CD4-positive, alpha-beta memory T cell (primary cell): ENCODE data around the gene TMEM233. TPM values are rescaled to one million over a fixed set of nuclear protein-coding genes. Genes with fewer than 3 reads are reported as not detected.
A peak's percentile ranks its signal among the peaks of the same experiment; 100 is the strongest.
"Not testable (repeated sequence)": the region's sequence is repeated elsewhere in the genome, so short reads cannot be mapped to it uniquely, and the experiment has no call there.

Experiments used
- CTCF ChIA-PET: fragments of 350-600 bp; sonication (Branson Sonifier 250); formaldehyde crosslinking; loops from one replicate; lab custom pipeline; 2021; ENCODE audit warnings: inconsistent platforms; ENCODE audit not compliant: partially characterized antibody; lab: Charles Lee
- POLR2A ChIA-PET: fragments of 350-600 bp; sonication (Branson Sonifier 250); formaldehyde crosslinking; loops from one replicate; lab custom pipeline; 2021; ENCODE audit not compliant: partially characterized antibody; lab: Charles Lee
- DNase-seq, 5 donors: peaks; one replicate each; pipeline versions ENCODE4 v3.0.0 to v3.0.0-alpha.2; 2020 to 2022; ENCODE audit warnings: mixed read lengths in 1 of 5
- H3K27ac ChIP-seq: one replicate; pipeline ENCODE4 v1.7.0; 2013; ENCODE audit warnings: low read depth, low read length
- H3K27me3 ChIP-seq: 2 replicates; pipeline ENCODE4 v1.7.0; 2013; ENCODE audit warnings: mild to moderate bottlenecking, low read length, moderate library complexity; ENCODE audit not compliant: insufficient read depth
- H3K36me3 ChIP-seq: 2 replicates; pipeline ENCODE4 v1.7.0; 2013; ENCODE audit warnings: mild to moderate bottlenecking, low read length, moderate library complexity; ENCODE audit not compliant: insufficient read depth
- H3K4me1 ChIP-seq: 2 replicates; pipeline ENCODE4 v1.7.0; 2013; ENCODE audit warnings: mild to moderate bottlenecking, low read length, moderate library complexity; ENCODE audit not compliant: insufficient read depth
- H3K4me3 ChIP-seq, 2 donors: one replicate each; pipeline ENCODE4 v1.7.0; 2013; ENCODE audit warnings: low read length in 2 of 2, mild to moderate bottlenecking in 1 of 2
- H3K9me3 ChIP-seq, 2 donors: one replicate each; pipeline ENCODE4 v1.7.0; 2013; ENCODE audit warnings: low read length in 2 of 2, control low read depth in 1 of 2; ENCODE audit not compliant: control insufficient read depth in 1 of 2
- H3K27ac Mint-ChIP-seq, 7 donors: one replicate each; pipeline ENCODE4 v1.8.0; 2020 to 2021; ENCODE audit warnings: mixed read lengths in 7 of 7, mild to moderate bottlenecking in 6 of 7, inconsistent platforms in 3 of 7, moderate library complexity in 3 of 7
- H3K27me3 Mint-ChIP-seq, 2 donors: one replicate each; pipeline ENCODE4 v1.8.0; 2020 to 2021; ENCODE audit warnings: mixed read lengths in 2 of 2
- H3K36me3 Mint-ChIP-seq, 2 donors: one replicate each; pipeline ENCODE4 v1.8.0; 2020 to 2021; ENCODE audit warnings: mixed read lengths in 2 of 2, inconsistent platforms in 1 of 2, mild to moderate bottlenecking in 1 of 2
- H3K4me1 Mint-ChIP-seq, 4 donors: one replicate each; pipeline ENCODE4 v1.8.0; 2020 to 2021; ENCODE audit warnings: mixed read lengths in 4 of 4, mild to moderate bottlenecking in 1 of 4
- H3K4me3 Mint-ChIP-seq, 8 donors: one replicate each; pipeline ENCODE4 v1.8.0; 2020 to 2021; ENCODE audit warnings: mixed read lengths in 8 of 8, mild to moderate bottlenecking in 7 of 8, moderate library complexity in 6 of 8, inconsistent platforms in 3 of 8
- H3K9me3 Mint-ChIP-seq, 8 donors: one replicate each; pipeline ENCODE4 v1.8.0; 2020 to 2021; ENCODE audit warnings: mixed read lengths in 8 of 8, mild to moderate bottlenecking in 5 of 8, inconsistent platforms in 3 of 8, moderate library complexity in 1 of 8
- intact Hi-C: fragments of 100-400 bp; cut with micrococcal nuclease; formaldehyde crosslinking; loops from one replicate; pipeline ENCODE4 v1.15.1; 2023
- polyA plus RNA-seq, 2 donors: library from polyadenylated mRNA; unstranded; fragments of 300-500 nt; fragmentation: Illumina TruSeq; gene quantifications; one replicate each; pipeline ENCODE4 v1.2.3, GENCODE V29; 2021
- total RNA-seq, 2 experiments: library from RNA; stranded (reverse); gene quantifications; one replicate each; pipeline ENCODE4 v1.2.3, GENCODE V29; 2021

Gene TMEM233
- total and polyA plus RNA-seq, 4 experiments from 2014 or later: not detected

DNA sequence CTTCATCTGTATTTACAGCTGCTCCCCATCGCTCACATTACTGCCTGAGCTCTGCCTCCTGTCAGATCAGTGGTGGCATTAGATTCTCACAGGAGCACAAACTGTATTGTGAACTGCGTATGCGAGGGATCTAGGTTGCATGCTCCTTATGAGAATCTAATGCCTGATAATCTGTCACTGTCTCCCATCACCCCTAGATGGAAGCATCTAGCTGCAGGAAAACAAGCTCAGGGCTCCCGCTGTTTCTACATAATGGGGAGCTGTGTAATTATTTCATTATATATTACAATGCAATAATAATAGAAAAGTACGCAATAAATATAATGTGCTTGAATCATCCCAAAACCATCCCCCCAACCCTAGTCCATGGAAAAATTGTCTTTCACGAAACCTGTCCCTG, 64.6 kb downstream of the TMEM233 start:
- H3K27me3 ChIP-seq, H3K36me3 ChIP-seq, H3K9me3 ChIP-seq, H3K4me3 ChIP-seq, H3K4me3 Mint-ChIP-seq, H3K4me1 ChIP-seq, H3K27ac ChIP-seq, H3K36me3 Mint-ChIP-seq, POLR2A ChIA-PET, H3K27ac Mint-ChIP-seq, H3K27me3 Mint-ChIP-seq, DNase-seq: not testable (repeated sequence)
- intact Hi-C loops: loop anchor here (10.0 kb wide), 1 partner anchor 213 kb away; no protein-coding TSS in a partner anchor
- Mint-ChIP-seq H3K4me1 (peaks cover 3 to 12% (median 4%) of the 10 kb centered on the region in 4 donors), H3K9me3 (peaks cover 0 to 14% (median 8%) of the 10 kb centered on the region in 8 donors)
- CTCF ChIA-PET: interaction anchor here (1.2 to 3.1 kb wide), 5 partner anchors 10 to 65 kb away, joined by 3 to 22 read pairs (median 6); partner anchors contain the start of gene PRKAB1

DNA sequence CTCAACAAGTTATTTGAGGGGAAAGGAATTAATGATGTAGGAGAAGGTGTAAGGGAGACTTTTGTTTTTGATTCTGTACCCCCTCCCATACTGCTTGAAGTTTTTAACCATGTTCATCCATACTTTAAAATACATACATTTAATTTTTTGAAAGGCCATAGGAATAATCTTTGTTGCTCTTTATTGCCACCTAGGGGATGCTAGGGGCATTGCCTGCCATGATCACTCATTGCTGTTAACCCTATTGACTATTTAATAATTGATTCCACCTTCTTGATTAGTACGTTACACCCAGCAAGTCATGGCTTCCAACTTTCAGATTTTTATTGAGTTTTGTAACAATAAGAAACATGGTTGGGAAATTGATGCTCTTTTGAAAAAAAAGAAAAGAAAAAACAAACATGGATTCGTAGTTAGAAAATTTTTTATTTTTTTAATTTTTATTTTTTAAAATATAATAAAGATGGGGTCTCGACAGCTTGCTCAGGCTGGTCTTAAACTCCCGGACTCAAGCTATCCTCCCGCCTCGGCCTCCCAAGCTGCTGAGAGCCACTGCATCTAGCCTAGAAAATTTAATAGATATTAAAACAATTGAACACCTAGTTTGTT, 65.8 kb downstream of the TMEM233 start:
- ChIA-PET POLR2A (interaction anchor here (0.8 kb wide), 1 partner anchor 8 kb away, joined by 3 read pairs; no protein-coding TSS in a partner anchor), CTCF (interaction anchor here (1.2 to 3.1 kb wide), 6 partner anchors 9 to 243 kb away, joined by 3 to 22 read pairs (median 6); partner anchors contain the start of gene PRKAB1)
- no peak overlapping the region for H3K4me3 Mint-ChIP-seq
- H3K4me1 Mint-ChIP-seq: peaks cover 3 to 12% (median 4%) of the 10 kb centered on the region in 4 donors
- no peak overlapping the region for H3K27ac ChIP-seq
- intact Hi-C loops: loop anchor here (10.0 kb wide), 1 partner anchor 215 kb away; no protein-coding TSS in a partner anchor
- H3K4me1 ChIP-seq: peaks cover 5% of the 10 kb centered on the region
- H3K4me3 ChIP-seq: no peak overlapping the region
- no peaks in the 10 kb centered on the region for H3K36me3 ChIP-seq
- peak; percentile 48 to 61 (median 51) for DNase-seq
- H3K9me3 Mint-ChIP-seq: peaks cover 0 to 2% (median 0%) of the 10 kb centered on the region in 8 donors
- H3K27me3 ChIP-seq: no peaks in the 10 kb centered on the region
- H3K27ac Mint-ChIP-seq: no peak overlapping the region
- no peaks in the 10 kb centered on the region for H3K27me3 Mint-ChIP-seq
- no peaks in the 10 kb centered on the region for H3K9me3 ChIP-seq
- no peaks in the 10 kb centered on the region for H3K36me3 Mint-ChIP-seq

GRCh38 chr12:119660076-119660475, 66.5 kb downstream of the TMEM233 start:
- Mint-ChIP-seq H3K4me3 (peak overlapping the region in 2 of 8 donors; percentile 21 to 76), H3K9me3 (no peaks in the 10 kb centered on the region), H3K27ac (peak overlapping the region in 3 of 7 donors; percentile 24 to 88 (median 45)), H3K27me3 (no peaks in the 10 kb centered on the region), H3K4me1 (peaks cover 3 to 12% (median 4%) of the 10 kb centered on the region in 4 donors), H3K36me3 (no peaks in the 10 kb centered on the region)
- no peaks in the 10 kb centered on the region for H3K9me3 ChIP-seq
- POLR2A ChIA-PET: no interaction called here
- peak in 2 of 5 donors; percentile 12 to 27 for DNase-seq
- H3K36me3 ChIP-seq: no peaks in the 10 kb centered on the region
- no peak overlapping the region for H3K4me3 ChIP-seq
- CTCF ChIA-PET: interaction anchor here (1.2 to 3.1 kb wide), 3 partner anchors 8 to 242 kb away, joined by 3 to 22 read pairs (median 15); partner anchors contain the start of gene PRKAB1
- intact Hi-C loops: loop anchor here (10.0 kb wide), 2 partner anchors 1025 to 1255 kb away; partner anchors contain the start of gene MLEC
- no peaks in the 10 kb centered on the region for H3K27me3 ChIP-seq
- H3K4me1 ChIP-seq: peaks cover 5% of the 10 kb centered on the region
- no peak overlapping the region for H3K27ac ChIP-seq

DNA sequence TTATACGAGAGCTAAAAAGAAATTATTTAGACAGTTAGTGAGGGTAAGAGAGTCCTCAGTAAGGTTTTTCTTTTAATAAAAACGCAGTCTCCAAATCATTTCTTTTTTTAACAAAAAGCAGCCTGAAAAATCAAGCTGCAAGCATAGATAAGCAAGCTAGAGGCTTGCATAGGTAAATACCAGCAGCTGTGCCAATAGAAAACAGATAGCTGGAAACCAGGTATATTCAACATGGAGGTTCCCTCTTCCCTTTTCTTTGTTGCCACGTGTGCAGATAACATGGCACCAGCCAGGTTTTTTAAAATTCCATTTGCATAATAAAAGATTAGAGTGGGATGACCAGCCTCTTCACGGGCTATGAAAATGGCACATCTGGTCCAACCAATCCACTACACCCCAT, 68.3 kb downstream of the TMEM233 start:
- Histone ChIP-seq H3K4me3 (no peak overlapping the region), H3K36me3 (no peaks in the 10 kb centered on the region), H3K27me3 (no peaks in the 10 kb centered on the region), H3K4me1 (peaks cover 18% of the 10 kb centered on the region), H3K9me3 (no peaks in the 10 kb centered on the region), H3K27ac (no peak overlapping the region)
- Mint-ChIP-seq H3K4me3 (no peak overlapping the region), H3K36me3 (no peaks in the 10 kb centered on the region), H3K9me3 (no peaks in the 10 kb centered on the region), H3K27me3 (no peaks in the 10 kb centered on the region), H3K4me1 (peaks cover 10 to 27% (median 15%) of the 10 kb centered on the region in 4 donors), H3K27ac (no peak overlapping the region)
- ChIA-PET POLR2A (no interaction called here), CTCF (interaction anchor here (1.2 to 1.5 kb wide), 2 partner anchors 9 to 13 kb away, joined by 3 to 6 read pairs; no protein-coding TSS in a partner anchor)
- no peak for DNase-seq
- intact Hi-C loops: loop anchor here (10.0 kb wide), 2 partner anchors 1023 to 1257 kb away; partner anchors contain the start of gene MLEC

DNA sequence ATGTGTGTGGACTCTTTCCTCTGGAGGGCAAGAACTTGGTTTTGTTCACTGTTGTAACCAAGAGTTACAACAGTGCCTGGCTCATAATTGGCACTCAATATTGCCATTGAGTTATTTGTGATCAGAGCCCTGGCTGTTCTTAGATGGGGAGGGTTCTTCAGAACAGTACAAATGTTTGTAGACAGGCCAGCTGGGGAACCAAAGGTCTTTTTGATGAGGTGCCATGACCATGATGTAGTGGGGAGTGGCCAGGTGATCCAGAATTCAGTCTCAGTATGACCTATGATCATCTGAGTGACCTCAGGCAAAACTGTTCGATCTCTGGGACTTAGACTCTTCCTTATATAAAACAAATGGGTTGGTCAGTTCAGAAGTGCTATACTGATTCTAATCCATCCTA, 71.1 kb downstream of the TMEM233 start:
- no peak overlapping the region for H3K27ac Mint-ChIP-seq
- H3K36me3 Mint-ChIP-seq: peaks cover 0 to 3% of the 10 kb centered on the region in 2 donors
- Histone ChIP-seq H3K4me3 (no peak overlapping the region), H3K27ac (no peak overlapping the region), H3K36me3 (no peaks in the 10 kb centered on the region), H3K4me1 (peaks cover 31% of the 10 kb centered on the region), H3K9me3 (no peaks in the 10 kb centered on the region), H3K27me3 (no peaks in the 10 kb centered on the region)
- intact Hi-C loops: loop anchor here (5.0 to 10.0 kb wide), 4 partner anchors 423 to 1260 kb away; partner anchors contain the start of gene MLEC
- ChIA-PET POLR2A (no interaction called here), CTCF (interaction anchor here (1.6 kb wide), 1 partner anchor 16 kb away, joined by 9 read pairs; no protein-coding TSS in a partner anchor)
- H3K27me3 Mint-ChIP-seq: no peaks in the 10 kb centered on the region
- peaks cover 19 to 45% (median 28%) of the 10 kb centered on the region in 4 donors for H3K4me1 Mint-ChIP-seq
- H3K4me3 Mint-ChIP-seq: no peak overlapping the region
- DNase-seq: no peak
- peaks cover 0 to 2% (median 0%) of the 10 kb centered on the region in 8 donors for H3K9me3 Mint-ChIP-seq

DNA sequence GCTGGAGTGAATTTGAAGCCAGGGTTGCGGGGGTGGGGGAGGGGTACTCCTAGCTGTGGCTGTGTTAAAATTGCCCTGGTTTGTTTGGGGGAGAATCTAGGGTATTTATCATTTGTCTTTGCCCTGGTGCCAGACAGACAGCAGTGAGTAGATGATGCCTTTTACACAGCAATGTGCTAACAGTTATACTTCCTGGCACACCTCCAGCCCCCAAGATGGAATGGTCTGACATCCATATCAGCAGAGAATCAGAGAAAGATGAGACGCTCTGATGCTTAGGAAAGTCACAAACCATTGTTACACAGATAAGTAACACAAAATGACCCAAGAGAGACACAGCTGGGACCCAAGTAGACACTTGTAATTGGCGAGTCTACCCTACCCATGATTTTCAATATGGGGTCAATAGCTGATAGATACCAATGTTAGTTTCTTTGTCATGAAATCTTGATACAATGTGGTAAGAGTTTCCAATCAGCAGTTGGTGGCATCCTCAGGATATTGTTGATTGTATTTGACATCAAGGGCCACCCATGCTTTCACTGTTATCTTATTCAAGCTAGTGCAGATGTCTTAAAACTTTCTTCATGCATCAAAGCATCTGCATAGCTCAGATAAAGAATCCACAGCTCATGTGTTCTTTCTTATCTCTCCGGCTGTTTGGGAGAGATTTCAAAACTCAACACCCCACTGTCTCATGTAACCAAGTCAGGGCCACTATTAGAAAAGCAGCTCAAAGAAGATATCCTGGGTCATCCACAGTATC, 71.8 kb downstream of the TMEM233 start:
- Mint-ChIP-seq H3K4me1 (peaks cover 23 to 45% (median 31%) of the 10 kb centered on the region in 4 donors), H3K27ac (peak overlapping the region in 1 of 7 donors; percentile 59), H3K9me3 (peaks cover 0 to 2% (median 0%) of the 10 kb centered on the region in 8 donors), H3K4me3 (peak overlapping the region in 2 of 8 donors; percentile 16 to 35), H3K36me3 (peaks cover 3 to 9% of the 10 kb centered on the region in 2 donors), H3K27me3 (no peaks in the 10 kb centered on the region)
- Histone ChIP-seq H3K4me3 (no peak overlapping the region), H3K27ac (no peak overlapping the region), H3K9me3 (no peaks in the 10 kb centered on the region), H3K36me3 (no peaks in the 10 kb centered on the region), H3K27me3 (no peaks in the 10 kb centered on the region), H3K4me1 (peaks cover 34% of the 10 kb centered on the region)
- CTCF ChIA-PET: interaction anchor here (0.7 to 1.6 kb wide), 6 partner anchors 9 to 1289 kb away, joined by 3 to 9 read pairs (median 4); partner anchors contain the start of gene SUDS3
- POLR2A ChIA-PET: no interaction called here
- intact Hi-C loops: loop anchor here (5.0 to 10.0 kb wide), 4 partner anchors 422 to 1261 kb away; partner anchors contain the start of gene MLEC
- DNase-seq: no peak
